ENCODE data around the gene SPDEF.

Gene SPDEF

DNA sequence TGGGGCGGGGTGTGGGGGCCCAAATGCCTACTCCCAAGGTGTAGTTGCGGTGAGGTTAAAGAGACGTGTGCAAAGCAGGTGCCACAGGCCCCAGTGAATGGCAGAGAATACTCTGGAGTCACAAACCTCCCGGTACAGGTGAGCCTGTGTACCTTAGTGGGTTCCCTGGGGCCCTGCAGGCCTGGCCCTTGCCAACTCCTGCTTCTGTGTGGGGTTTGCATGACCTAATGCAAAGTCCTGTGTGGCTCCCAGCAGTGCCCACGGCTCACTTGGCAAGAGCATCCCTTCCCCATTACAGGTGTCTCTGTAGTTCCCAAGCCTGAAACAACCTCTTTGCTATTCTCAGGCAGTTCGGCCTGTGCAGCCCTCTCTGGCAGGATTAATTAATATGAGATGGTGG, 17.5 kb downstream of the SPDEF start:
- FAIRE-seq (no peak), DNase-seq (ENCODE audit: insufficient read length, low spot score) (no peak)
- TF ChIP-seq, protein P1, sequence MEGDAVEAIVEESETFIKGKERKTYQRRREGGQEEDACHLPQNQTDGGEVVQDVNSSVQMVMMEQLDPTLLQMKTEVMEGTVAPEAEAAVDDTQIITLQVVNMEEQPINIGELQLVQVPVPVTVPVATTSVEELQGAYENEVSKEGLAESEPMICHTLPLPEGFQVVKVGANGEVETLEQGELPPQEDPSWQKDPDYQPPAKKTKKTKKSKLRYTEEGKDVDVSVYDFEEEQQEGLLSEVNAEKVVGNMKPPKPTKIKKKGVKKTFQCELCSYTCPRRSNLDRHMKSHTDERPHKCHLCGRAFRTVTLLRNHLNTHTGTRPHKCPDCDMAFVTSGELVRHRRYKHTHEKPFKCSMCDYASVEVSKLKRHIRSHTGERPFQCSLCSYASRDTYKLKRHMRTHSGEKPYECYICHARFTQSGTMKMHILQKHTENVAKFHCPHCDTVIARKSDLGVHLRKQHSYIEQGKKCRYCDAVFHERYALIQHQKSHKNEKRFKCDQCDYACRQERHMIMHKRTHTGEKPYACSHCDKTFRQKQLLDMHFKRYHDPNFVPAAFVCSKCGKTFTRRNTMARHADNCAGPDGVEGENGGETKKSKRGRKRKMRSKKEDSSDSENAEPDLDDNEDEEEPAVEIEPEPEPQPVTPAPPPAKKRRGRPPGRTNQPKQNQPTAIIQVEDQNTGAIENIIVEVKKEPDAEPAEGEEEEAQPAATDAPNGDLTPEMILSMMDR (IDR thresholded peaks at IDR 0.05; ENCODE audit: insufficient read depth, missing control alignments): no peak

DNA sequence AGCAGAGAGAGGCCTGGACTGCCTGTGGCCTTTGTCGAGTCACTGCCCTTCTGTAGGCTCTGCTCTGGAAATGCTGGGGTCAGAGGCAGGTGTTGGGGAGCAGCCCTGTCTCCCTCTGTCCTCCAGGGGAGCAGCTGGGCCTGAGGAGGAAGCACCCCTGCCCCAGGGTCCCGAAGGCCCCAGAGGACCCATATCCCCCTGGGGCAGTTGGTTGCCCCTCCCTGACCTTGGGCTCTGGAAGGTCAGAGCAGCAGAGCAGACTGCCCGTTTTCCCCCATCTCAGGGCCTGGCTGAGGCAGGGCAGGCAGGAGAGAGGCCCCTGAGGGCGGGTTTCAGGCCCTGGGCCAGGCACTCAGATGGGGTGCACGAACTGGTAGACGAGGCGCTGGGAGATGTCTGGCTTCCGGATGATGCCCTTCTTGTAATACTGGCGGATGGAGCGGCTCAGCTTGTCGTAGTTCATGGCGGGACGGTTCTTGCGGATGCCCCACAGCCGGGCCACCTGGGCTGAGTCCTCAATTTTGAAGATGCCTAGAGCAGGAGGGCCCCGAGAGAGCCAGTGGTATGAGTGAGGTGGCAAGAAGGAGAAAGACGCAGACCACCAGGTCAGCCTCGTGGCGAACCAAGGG, 18.1 kb downstream of the SPDEF start:
- TF ChIP-seq, protein P1 (IDR thresholded peaks at IDR 0.05; ENCODE audit: insufficient read depth, missing control alignments): no peak
- DNase-seq (ENCODE audit: insufficient read length, low spot score): no peak
- FAIRE-seq: no peak

DNA sequence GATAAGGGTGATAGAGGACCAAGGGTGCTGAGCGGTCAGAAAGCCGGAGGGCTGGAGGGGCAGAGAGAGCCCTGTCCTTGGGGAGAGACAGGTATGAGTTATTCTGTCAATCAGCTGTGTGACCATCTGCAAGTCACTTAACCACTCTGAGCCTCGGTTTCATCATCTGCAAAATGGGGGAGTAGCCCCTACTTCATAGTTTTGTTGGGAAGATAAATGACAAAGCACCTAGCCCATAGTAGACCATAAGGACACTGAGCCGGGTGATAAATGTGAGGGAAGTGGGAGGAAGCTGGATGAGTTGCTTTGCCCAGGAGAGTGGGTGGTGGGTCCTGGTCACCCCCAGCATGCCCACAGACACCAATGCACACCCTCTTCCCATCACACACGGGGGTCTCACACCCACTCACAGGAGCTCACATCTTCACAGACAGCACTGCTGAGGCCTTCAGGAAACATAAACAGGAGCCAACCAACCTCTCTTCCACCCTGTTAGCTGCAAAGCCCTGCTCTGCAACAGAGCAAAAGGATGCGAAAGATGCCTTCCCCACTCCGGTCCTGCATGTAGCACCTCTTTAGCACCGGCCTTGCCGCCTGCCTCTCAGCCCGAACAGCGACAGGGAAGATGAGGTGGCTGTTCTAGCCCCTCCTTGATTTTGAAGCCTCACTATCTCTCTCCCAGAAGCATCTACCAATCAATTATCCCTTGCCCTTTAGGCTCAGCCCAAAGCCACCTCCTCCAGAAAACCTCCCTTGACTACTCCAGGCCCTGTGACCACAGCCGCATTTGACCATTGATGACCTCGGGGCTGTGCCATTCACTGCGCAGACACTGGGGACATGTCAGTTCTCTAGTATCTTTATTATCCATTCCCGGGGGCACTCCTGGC, 18.9 kb downstream of the SPDEF start:
- no peak for DNase-seq (ENCODE audit: insufficient read length, low spot score)
- TF ChIP-seq, protein P1 (IDR thresholded peaks at IDR 0.05; ENCODE audit: insufficient read depth, missing control alignments): no peak
- no peak for FAIRE-seq

DNA sequence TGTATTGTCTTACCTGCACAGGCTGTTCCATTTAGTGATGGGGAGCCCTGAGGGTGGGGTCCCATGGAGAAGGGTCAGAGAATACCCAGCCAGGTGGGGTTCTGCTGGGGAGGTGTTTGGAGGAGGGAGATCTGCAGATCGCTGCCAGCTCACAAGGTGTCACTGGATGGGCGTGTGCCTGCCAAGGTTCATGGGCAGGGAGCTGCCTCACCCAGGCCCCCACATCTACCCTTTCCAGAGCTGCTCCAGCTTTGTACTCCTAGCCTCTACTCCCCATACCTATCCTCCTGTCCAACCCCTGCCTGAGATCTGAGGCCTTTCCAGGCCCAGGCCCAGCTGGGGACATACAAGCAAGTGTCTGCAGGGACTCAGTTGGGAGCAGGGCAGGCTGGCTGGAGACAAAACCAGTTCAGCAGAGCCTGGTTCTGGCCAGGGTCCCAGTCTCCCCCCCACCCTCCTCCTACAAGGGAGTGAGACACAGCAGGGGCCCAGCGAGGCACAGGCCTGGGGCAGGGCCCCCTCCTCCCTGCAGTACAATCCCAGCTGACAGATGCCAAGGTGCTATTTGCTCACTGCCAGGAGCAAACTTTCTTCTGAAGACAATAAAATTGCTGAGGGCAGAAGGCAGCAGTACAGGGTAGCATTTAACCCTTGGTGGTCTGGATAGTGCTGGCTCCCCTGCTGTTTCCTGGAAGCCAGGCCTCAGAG, 19.7 kb downstream of the SPDEF start:
- no peak for DNase-seq (ENCODE audit: insufficient read length, low spot score)
- TF ChIP-seq, protein P1 (IDR thresholded peaks at IDR 0.05; ENCODE audit: insufficient read depth, missing control alignments): no peak
- FAIRE-seq: no peak

DNA sequence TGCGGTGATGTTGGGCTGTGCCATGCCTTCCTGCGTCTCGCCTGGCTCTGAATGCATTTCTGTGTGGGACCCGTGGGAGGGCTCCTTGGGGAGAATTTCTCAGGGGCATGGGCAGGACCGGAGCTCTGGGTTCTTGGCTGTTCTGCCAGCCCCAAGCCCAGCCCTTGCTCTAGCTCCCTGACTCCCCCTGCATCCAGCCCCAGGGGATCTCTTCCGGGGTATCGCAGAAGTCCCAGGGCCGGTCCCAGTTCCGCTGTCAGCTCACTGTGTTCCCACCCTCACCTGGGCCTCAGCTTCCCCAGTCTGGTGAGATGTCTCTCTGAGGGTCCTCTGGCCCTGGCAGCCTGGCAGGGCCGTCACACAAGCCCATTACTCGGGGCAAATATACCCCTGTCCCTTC, 20.5 kb downstream of the SPDEF start:
- FAIRE-seq (no peak), DNase-seq (ENCODE audit: insufficient read length, low spot score) (no peak)
- TF ChIP-seq, protein P1 (IDR thresholded peaks at IDR 0.05; ENCODE audit: insufficient read depth, missing control alignments): no peak

DNA sequence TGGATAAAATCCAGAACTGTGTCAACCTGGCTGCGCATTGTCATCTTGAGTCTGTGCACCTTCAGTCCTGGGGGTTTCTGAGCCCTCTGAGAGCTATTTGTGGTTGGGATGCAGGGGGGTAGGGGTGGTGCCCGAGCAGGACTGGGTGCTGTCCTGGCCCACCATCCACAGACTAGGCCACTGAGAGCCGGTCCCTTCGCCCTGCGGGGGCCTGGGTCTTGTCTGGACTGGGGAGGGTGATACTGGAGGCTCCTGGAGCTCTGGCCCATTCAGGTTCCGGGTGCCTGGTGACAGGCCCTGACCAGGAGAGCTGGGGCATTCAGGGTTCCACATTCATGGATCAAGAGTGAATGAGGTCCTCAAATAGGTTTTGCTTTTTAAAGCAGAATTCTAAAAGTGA, 20.9 kb downstream of the SPDEF start:
- no peak for DNase-seq (ENCODE audit: insufficient read length, low spot score)
- no peak for FAIRE-seq
- TF ChIP-seq, protein P1 (IDR thresholded peaks at IDR 0.05; ENCODE audit: insufficient read depth, missing control alignments): no peak
